WERI-Rb-1 (cell line): ENCODE data around the gene MEIS2.

Source experiments
- DNase-seq: peaks from one replicate; pipeline ENCODE4 v3.0.0-alpha.2; 2020
- H3K27ac ChIP-seq: fragments of 250-450 bp; sonication (Bioruptor Pico); 2 replicates; pipeline ENCODE4 v1.5.1; 2020; ENCODE audit warnings: mild to moderate bottlenecking, moderate library complexity
- H3K27me3 ChIP-seq: fragments of 250-450 bp; sonication (Bioruptor Pico); 2 replicates; pipeline ENCODE4 v1.5.1; 2021; ENCODE audit warnings: mild to moderate bottlenecking, low read depth, moderate library complexity; ENCODE audit not compliant: insufficient read depth, severe bottlenecking
- H3K36me3 ChIP-seq: fragments of 250-450 bp; sonication (Bioruptor Pico); 2 replicates; pipeline ENCODE4 v1.5.1; 2020; ENCODE audit warnings: mild to moderate bottlenecking, moderate library complexity
- H3K4me3 ChIP-seq: 2 replicates; pipeline ENCODE4 v1.5.1; 2011; ENCODE audit warnings: low read depth, mild to moderate bottlenecking, control low read depth, low read length
- H3K9me3 ChIP-seq: fragments of 250-450 bp; sonication (Bioruptor Pico); 2 replicates; pipeline ENCODE4 v1.5.1; 2021; ENCODE audit warnings: mild to moderate bottlenecking, moderate library complexity; ENCODE audit not compliant: severe bottlenecking
- CTCF ChIP-seq: IDR thresholded peaks from 2 replicates; pipeline ENCODE4 v1.5.1; 2011; ENCODE audit warnings: low read depth, mild to moderate bottlenecking, control low read depth, inconsistent platforms, low read length

MEIS2 gene

GRCh38 chr15:37034392-37034791 is 66.0 kb downstream of the MEIS2 start:
- Histone ChIP-seq H3K36me3 (peaks cover 79% of the 10 kb centered on the region), H3K4me3 (no peak overlapping the region), H3K27me3 (no peaks in the 10 kb centered on the region), H3K9me3 (no peaks in the 10 kb centered on the region), H3K27ac (peak overlapping the region; percentile 85)
- DNase-seq, result no peak
- TF ChIP-seq CTCF, result no peak

- H3K27ac ChIP-seq, result no peak overlapping the region
- no peaks in the 10 kb centered on the region for H3K27me3 ChIP-seq
- DNase-seq, result no peak
- H3K4me3 ChIP-seq, result no peak overlapping the region
- no peaks in the 10 kb centered on the region for H3K9me3 ChIP-seq
- TF ChIP-seq CTCF, result no peak
- peaks cover 90% of the 10 kb centered on the region for H3K36me3 ChIP-seq
Observed at GRCh38 chr15:37032091-37032775, 68.1 kb downstream of the MEIS2 start.

GRCh38 chr15:37031198-37031597 is 69.2 kb downstream of the MEIS2 start:
- Histone ChIP-seq H3K27me3 (no peaks in the 10 kb centered on the region), H3K9me3 (no peaks in the 10 kb centered on the region), H3K36me3 (peaks cover 90% of the 10 kb centered on the region), H3K4me3 (no peak overlapping the region), H3K27ac (no peak overlapping the region)
- no peak for DNase-seq
- no peak for TF ChIP-seq CTCF

GRCh38 chr15:37028625-37029296 is 71.6 kb downstream of the MEIS2 start:
- DNase-seq, result no peak
- H3K4me3 ChIP-seq, result no peak overlapping the region
- no peaks in the 10 kb centered on the region for H3K9me3 ChIP-seq
- no peak for TF ChIP-seq CTCF
- H3K27me3 ChIP-seq, result no peaks in the 10 kb centered on the region
- peaks cover 90% of the 10 kb centered on the region for H3K36me3 ChIP-seq
- H3K27ac ChIP-seq, result no peak overlapping the region; the same call in 1 of the 2 replicates

- H3K4me3 ChIP-seq, result no peak overlapping the region
- DNase-seq, result no peak
- no peak for TF ChIP-seq CTCF
- no peaks in the 10 kb centered on the region for H3K9me3 ChIP-seq
- peaks cover 75% of the 10 kb centered on the region for H3K36me3 ChIP-seq
- H3K27ac ChIP-seq, result no peak overlapping the region
- H3K27me3 ChIP-seq, result no peaks in the 10 kb centered on the region
Observed at GRCh38 chr15:37020852-37021251, 79.5 kb downstream of the MEIS2 start.
